Activated CD8-positive, alpha-beta memory T cell treated with anti-CD3 and anti-CD28 coated beads, Interleukin-2, amount 50 U/mL, for 24 hours (primary cell): ENCODE measurements around the gene NFIX.

Experiments
- DNase-seq: peaks from one replicate; pipeline ENCODE4 v3.0.0-alpha.2; 2020; ENCODE audit errors: extremely low read depth

Gene NFIX

DNA sequence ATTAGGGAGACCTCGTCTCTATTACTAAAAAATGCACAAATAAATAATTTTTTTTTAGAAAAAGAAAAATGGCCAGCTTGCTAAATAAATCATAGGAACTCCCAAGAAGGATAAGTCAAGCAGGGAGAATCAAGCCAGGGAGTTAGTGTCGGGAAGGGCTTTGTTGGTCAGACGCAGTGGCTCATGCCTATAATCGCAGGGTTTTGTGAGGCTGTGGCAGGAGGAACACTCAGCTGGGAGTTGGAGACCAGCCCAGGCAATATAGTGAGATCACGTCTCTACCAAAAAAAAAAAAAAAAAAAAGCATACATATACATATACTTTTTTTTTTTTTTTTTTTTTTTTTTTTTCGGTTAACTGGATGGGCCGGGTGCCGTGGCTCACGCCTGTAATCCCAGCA is 131.8 kb downstream of the NFIX start:
- DNase-seq = no peak

- no peak for DNase-seq
These were observed 132.7 kb downstream of the NFIX start for GRCh38 chr19:13127811-13128575.

DNA sequence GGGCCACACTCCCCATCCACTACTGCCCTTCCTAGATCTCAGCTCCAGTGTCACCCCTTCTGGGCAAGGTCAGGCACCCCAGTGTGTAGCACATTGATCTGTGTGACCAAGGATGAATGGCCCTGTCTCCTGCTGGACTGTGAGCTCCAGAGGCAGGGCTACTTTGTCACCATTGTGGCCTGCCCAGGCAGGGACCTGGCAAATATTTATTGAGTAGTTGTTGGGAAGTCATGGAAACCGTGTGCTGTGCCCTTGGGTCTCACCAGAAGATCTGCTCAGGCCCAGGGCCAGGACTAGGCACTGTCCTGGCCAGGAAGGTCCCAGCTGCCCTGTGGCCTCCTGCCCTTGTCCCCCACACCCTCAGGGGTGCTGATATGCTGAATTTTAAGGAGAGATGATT is 133.3 kb downstream of the NFIX start:
- DNase-seq = no peak

DNA sequence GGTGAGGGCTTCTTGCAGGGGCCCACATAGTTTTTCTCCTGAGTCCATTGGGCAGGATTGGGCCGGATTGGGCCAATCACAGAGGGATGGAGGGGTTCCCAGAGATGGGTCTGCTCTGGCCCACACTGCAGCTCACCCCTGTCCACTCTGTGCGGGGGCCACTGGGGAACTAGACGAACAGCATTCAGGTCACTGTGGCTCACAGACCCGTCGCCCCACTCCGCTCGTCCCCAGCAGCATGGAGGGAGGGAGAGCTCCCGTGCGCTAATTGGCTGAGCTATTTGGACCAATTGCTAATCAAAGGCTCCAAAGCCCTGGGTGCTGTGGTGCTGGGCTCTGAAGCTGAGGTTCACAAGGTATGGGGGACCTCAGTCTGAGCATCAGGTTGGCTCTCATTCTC is 134.1 kb downstream of the NFIX start:
- DNase-seq = no peak

DNA sequence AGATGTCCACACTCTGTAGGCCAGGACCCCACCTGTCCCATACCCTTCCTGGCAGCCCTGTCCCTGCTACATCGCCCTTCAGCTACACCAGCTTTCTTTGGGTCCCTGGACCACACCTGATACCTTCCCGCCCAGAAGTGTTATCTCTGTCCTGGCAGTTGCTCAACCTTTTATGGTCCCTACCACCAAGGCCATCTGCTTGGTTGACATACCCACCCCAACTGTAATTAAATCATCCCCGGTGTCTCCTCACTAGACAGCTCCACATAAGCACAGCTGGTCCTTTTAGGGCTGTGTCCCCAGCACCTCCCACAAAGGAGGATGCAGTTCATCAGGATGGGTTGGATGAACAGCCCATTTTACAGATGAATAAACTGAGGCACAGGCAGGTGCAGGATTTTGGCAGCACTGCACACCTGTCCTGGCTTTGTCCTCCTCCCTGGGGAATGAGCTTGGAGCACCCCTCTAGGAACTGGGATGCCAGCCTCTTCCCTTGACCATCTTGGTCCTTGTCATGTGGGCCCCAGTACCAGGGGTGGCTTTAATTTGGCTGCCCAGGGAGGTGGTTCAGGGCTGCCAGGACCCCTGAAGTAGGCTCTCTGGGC is 135.7 kb downstream of the NFIX start:
- DNase-seq = no peak

DNA sequence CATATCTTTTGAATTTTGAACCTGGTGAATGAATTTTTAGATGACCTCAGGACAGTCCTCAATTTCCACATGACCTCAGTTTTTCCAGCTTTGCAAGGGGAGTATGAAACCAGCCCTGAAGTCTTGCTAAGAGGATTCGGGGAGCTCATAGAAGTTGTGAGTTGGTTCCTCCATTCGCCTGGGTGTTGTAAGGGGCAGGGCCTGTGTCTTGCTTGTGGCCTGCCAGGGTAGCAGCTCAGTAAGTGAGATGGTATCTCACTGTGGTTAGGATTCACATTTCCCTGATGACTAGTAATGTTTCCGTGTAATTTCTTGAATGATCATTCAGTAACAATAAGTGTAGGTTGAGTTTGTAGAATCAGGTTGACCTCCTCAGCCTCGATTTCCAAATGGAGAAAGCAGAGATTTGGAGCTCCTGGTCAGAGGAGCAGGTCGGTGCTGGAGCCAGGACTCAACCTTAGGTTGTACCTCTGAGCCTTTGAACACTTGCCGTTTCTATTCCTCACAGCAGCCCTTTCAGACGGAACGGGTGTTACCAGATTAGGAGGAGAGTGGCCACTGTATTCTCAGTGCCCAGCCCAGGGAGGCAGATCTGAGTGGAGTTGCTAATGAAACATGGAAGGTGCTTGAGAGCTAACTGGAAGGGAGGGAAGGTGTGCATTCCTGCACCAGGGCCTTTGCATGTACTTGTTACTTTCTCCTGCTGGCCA is 137.4 kb downstream of the NFIX start:
- peak; percentile 61 for DNase-seq

DNA sequence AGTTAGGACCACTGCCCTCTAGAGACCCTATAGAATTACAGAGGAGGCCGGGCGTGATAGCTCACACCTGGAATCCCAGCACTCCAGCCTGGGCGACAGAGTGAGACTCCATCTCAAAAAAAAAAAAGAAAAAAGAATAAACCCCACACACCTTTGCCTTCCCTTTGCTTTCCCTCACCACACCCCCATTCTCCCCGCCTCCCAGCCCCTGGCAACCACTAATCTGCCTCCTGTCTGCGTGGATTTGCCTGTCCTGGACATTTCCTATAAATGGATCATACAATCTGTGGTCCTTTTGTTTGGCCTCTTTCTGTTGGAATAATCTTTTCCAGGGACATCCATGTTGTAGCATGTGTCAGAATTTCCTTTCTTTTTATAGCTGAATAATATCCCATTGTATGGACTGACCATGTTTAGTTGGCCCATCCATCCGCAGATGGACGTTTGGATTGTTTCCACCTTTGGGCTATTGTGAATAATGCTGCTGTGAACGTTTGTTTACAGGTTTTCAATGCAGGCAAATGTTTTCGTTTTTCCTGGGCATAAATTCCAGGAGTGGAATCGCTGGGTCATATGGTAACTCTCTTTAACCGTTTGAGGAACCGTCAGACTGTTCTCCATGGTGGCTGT is 138.1 kb downstream of the NFIX start:
- DNase-seq = no peak

DNA sequence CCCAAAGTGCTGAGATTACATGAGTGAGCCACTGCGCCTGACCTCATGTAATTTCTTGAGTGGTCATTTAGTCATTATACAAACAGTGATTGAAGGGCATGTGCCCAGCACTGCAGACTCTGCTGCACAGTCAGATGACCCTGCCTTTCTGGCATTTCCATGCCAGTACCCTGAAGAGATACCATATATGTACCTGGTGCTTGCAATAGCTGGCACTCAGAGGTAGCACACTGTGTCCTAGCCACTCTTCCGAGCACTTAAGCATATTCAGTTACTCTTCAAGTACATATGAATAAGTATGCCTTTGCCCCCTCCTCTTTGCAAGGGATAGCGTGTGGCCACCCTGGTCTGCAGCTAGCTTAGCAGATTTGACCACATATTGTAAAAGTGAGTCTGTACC is 139.4 kb downstream of the NFIX start:
- DNase-seq = no peak

DNA sequence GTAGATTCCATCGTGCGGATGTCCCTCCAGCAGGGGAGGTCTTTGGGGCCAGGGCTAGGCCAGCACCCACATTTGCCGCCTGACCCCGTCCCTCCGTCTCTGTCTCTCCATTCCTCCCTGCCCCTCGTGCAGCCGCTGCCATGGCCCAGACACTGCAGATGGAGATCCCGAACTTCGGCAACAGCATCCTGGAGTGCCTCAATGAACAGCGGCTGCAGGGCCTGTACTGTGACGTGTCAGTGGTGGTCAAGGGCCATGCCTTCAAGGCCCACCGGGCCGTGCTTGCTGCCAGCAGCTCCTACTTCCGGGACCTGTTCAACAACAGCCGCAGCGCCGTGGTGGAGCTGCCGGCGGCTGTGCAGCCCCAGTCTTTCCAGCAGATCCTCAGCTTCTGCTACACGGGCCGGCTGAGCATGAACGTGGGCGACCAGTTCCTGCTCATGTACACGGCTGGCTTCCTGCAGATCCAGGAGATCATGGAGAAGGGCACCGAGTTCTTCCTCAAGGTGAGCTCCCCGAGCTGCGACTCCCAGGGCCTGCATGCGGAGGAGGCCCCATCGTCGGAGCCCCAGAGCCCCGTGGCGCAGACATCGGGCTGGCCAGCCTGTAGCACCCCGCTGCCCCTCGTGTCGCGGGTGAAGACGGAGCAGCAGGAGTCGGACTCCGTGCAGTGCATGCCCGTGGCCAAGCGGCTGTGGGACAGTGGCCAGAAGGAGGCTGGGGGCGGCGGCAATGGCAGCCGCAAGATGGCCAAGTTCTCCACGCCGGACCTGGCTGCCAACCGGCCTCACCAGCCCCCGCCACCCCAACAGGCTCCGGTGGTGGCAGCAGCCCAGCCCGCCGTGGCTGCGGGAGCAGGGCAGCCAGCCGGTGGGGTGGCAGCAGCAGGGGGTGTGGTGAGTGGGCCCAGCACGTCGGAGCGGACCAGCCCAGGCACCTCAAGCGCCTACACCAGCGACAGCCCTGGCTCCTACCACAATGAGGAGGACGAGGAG is 140.1 kb downstream of the NFIX start:
- no peak for DNase-seq

GRCh38 chr19:13137290-13137794 is 142.1 kb downstream of the NFIX start:
- DNase-seq = no peak

- DNase-seq = no peak
These were observed 143.1 kb downstream of the NFIX start for GRCh38 chr19:13138171-13138915.

DNA sequence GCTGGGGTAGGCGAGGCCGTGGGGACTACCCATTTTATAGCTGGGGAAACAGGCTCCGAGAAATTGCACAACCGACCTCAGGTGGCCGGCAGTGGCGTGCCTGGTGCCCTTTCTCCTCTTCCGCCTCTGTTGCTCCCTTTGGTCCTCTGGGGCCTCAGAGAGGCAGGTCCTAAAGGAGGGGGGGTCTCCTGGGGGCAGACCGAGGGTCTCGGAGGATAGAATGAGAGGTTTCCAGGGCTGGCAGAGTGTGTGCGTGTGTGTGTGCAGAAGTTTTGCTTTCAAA is 143.6 kb downstream of the NFIX start:
- no peak for DNase-seq

DNA sequence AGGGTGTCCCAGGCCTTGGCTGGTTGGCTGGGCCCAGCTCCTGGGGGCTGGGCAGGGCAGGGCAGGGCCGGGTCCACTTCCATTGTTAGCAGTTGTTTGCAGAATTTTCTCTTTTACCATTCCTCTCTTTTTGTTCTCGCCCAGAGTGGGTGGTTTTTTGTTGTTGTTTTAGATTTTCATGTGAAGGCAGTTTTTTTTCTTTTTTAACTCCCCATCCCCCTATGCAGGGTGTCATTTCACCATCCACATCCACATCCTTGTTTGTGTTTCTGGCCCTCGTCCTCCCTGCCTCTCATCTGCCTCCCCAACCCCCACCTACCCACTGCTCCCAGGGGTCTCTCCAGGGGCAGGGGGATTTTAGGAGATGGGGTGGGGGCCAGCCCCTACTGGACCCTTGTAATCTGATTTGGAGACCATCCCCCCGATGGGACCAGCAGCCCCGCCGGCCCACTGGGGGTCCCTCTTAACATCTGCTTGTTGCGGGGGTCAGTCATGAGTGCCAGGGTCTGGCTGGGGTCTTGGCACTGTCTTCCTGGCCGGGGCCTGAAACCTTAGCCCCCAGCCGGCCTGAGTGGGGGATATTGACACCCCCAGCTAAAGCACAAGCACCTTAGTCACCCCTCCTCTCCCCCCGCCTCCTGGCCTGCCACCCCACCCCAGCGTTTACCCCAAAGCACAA is 144.5 kb downstream of the NFIX start:
- DNase-seq = no peak

DNA sequence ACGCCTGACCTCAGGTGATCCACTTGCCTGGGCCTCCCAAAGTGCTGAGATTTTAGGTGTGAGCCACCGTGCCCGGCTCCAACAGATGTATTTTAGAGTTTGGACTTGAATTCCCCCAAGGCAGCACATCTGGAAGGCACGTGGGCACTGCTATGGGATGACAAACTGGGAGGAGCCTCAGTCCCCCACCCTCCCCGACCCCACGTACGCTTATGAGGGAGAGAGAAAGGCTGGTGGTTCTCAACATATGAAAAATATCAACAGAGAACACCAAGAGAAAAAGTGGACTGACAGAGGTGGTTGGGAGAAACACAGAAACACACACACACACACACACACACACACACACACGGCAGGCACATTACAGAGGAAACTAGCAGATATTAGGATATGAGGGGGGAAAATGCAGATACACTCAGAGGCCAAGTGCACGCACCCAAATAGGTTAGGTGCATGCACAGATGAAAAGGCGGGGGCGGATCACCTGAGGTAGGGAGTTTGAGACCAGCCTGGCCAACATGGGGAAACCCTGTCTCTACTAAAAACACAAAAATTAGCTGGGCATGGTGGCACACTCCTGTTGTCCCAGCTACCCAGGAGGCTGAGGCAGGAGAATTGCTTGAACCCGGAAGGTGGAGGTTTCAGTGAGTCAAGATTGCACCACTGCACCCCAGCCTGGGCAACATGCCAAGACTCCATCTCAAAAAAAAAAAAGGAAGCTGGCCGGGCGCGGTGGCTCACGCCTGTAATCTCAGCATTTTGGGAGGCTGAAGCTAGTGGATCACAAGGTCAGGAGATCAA is 151.7 kb downstream of the NFIX start:
- DNase-seq = no peak
